CD4-positive, alpha-beta T cell treated with Interleukin-1 beta for 1 hour (primary cell): ENCODE data around the gene KCTD15.

ENCODE experiments used
- DNase-seq, 2 donors: peaks; one replicate each; pipeline ENCODE4 v3.0.0-alpha.2; 2020 to 2022

KCTD15 gene

DNA sequence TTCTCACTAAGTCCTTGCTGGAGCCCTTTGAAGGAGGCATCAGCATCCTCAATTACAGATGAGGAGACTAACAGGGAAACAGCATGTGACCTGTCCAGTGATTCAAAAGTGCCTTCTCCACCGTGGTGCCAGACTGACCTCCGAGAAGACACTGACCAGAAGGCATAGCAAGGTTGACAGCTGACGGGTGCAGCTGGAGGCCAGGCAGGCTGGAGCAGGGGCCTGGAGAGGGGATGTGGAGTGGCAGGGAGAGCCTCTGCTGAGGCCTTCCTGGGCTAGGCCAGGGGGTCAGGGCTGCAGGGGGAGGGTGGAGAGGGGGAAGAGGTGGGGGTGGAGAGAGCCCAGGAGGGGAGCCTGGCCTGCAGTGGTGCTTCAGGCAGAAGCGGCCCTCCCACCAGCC, 66.3 kb downstream of the KCTD15 start:
- no peak for DNase-seq

DNA sequence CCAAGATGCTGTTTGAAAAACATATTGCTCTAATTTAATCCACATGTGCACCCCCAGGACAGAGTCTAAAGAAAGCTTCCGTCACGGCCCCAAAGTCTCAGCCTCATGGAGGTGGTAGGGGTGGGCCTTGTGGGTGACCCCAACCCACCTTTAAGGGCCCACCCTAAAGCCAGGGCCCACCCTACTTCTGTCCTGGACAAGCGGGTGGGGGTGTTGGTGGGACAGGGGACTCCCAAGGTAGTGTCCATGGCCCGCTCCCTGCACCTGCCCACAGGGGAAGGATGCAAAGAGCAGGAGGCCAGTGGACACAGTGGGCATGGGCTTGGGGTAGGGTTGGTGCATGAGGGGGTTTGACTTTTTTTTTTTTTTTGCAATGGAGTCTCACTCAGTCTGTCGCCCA, 66.8 kb downstream of the KCTD15 start:
- no peak for DNase-seq

DNA sequence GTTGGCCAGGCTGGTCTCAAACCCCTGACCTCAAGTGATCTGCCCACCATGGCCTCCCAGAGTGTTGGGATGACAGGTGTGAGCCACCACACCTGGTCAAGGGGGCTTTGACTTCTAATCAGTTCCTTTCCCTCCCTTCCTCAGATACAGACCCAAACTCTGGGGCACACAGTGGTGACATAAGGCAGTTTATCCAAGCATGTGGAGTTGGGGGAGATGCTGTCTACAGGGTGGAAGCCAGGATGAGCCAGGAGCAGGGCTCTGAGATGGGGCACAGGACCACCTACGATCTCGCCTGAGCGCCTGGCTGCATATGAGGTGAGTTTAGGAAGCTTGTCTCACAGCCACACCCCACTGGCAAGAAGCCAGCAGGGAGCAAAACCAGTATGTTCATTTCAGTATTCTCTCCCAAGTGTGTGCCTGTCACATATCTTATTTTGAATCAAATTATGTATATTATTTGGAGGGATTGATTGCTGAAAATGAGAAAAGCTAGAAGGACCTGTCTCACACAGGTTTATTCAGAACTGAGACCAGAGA, 67.7 kb downstream of the KCTD15 start:
- no peak for DNase-seq

DNA sequence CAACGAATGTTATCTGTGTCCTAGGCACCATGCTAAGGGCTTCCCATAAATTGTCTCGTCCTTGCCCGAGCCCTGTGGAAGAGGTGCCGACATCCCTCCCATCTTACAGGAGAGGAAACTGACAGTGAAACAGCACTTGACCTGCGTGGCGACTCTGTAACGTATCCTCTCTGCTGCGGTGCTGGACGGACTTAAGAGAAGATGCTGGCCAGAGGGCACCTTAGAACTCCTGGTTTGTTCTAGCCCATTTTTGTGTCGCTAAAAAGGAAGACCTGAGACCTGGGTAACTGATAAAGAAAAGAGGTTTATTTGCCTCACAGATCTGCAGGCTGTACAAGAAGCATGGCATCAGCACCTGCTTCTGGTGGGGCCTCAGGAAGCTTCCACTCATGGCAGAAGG, 68.6 kb downstream of the KCTD15 start:
- no peak for DNase-seq
